ENCODE results near the gene CCDC120. TPM values are rescaled to one million over a fixed set of nuclear protein-coding genes. Genes with fewer than 3 reads are reported as not detected.

Gene CCDC120, protein sequence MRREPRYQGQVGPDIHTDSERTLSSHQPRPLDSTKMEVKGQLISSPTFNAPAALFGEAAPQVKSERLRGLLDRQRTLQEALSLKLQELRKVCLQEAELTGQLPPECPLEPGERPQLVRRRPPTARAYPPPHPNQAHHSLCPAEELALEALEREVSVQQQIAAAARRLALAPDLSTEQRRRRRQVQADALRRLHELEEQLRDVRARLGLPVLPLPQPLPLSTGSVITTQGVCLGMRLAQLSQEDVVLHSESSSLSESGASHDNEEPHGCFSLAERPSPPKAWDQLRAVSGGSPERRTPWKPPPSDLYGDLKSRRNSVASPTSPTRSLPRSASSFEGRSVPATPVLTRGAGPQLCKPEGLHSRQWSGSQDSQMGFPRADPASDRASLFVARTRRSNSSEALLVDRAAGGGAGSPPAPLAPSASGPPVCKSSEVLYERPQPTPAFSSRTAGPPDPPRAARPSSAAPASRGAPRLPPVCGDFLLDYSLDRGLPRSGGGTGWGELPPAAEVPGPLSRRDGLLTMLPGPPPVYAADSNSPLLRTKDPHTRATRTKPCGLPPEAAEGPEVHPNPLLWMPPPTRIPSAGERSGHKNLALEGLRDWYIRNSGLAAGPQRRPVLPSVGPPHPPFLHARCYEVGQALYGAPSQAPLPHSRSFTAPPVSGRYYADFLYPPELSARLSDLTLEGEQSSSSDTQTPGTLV
- total RNA-seq = 0.09 and 0.28 TPM in 2 replicates

DNA sequence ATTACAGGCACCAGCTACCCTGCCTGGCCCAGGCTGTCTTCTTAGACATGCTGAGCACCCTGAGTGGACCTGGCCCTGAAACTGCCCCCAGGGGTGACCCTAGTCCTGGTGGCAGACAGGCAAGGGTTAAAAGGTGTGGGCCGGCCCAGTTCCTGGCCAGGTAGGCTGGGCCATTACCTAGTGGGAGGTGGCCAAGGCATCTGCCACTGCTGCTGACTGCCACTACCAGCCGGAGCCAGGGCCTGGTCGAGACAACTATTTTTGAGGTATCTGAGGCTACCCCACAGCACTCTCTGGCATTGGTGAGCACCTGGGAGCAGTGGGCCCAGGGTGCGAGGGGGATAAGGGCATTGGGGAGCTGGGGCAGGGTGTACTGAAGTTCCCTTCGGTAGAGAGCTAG is at the start of gene CCDC120:
TSS of gene CCDC120 (plus strand) at position 206 of the 400 bp plus-strand sequence. CDS start 3,043 bp downstream, outside the sequence.

DNA sequence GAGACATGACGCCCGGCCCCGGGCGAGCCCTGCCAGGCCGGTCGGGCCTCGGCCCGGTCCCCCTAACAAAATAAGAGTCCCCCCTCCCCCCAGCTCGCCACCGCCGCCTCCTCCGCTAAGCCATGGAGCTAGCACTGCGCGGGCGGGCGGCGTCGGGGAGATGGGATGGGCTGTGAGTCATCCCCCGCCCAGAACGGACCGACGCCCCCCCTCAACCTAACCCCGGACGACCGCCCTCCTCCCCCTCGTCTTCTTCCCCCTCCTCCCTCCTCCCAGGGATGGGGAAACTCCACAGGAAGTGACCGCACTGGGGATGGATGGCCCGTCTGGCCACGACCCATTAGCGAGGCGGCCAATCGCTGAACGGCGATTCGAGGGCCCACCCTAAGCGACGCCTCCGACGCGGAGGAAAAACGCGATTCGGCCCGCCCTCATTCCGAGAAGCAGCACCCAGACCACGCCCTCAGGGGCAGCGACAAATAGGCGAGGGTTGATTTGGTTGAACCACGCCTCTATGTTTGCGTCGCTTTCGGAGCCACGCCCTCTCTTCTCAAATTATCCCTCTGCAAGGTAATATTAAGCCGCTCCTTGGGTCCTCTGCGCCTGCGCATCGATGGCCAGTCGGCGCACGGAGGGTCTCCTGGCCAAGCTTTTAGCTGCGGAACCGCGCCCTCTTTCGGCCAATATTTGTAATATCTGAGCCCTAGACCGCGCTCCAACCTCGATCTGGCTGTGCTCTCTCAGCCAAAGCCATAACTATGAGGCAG is 15.4 kb upstream of the CCDC120 start, which contains the start of gene TFE3:
TSS of gene TFE3 (minus strand) at position 138 of the 767 bp plus-strand sequence. CDS start at position 7, 131 bp downstream.

DNA sequence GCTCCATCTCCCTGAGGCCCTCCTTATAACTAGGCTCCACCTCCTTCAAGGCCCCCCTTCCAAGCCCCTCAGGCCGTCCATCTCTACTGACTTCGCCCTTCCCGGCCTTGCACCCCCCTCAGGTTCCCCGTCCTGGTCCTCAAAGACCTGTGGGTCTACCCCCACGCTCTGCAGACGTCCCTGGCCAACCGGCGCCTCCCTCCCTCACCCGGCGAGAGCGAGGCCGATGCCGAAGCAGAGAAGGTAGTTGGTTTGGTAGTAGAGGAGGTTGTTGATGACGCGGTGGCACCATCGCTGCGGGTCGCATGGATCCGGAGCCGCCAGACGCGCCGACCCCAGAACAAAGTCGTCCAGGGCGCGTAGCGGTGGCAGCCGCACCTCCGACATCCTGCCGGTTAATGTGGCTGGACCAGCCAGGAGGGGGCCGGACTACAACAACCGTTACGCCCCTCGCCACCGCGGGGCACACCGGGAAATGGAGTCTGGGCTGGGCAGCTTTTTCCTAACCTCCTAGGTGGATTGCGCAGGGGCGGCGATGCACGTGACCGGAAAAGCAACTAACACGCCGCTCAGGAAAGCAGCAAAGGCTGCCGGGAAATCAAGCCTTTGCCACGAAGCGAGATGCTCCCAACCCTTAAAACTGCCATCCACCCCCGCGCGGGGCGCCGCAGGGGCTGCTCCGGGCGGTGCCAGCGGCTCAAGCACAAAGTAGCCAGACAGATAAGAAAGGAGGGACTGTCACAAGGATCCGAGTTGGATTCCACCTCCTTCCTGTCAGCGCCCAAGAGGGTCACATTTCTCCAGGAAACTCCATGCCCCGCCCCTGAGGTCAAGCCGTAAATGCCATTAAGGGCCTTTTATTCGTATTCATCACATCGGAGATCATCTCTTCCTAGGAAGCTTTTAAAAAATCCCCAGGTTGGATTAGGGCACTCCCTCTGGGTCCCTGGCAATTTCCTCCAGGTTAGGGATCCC is 15.1 kb downstream of the CCDC120 start, which contains the start of gene PRAF2:
TSS of gene PRAF2 (minus strand) at position 402 of the 975 bp plus-strand sequence. CDS start at position 387, 15 bp downstream.

DNA sequence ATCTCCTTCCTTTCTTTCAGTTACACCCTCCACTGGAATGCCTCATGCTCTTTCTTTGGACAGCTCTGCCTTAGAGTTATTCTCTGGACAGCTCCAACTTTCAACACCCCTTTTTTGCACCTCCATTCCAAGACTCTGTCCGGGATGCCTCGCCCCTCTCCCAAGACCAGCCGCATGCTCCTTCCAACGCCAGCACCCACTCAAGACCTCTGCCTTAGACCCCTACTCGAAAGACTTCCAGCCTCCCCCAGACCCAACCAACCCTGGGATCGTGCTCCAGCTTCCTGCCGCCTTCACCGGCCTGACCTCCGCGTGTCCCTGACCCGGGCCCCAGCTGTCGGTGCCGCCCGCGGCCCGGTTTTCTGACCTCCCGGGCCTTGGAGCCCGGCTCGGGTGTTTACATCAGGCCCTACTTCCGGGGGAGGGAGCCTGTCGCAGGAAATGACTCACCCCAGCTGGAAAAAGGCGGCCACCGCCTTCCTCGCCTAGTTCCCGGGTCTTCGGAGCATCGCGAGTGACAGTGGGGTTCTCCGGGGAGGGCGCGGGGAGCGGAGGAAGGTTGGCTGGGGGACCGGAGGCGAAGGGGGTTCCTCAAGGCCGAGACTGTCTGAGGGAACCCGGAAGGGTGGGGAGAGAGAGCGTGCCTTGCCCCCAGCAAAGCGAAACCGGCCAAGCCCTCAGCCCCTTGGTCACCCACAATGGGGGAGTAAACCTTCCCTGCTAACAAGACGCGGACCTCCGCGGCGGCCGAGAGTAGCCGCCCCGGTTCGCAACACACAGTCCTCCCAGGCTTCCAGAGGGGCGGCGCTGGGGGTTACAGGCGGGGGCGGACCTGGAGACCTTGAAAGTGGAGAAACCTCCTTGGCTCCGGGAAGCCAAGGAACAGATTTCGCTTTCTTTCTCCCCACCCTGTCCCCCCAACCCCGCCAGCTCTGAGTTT is 21.0 kb downstream of the CCDC120 start, which contains the start of gene WDR45:
TSS of gene WDR45 (minus strand) at position 399 of the 940 bp plus-strand sequence. CDS start 1,792 bp downstream, outside the sequence.

Other genes with a start within 250 kb of the CCDC120 start
- gene ERAS, start 232.5 kb upstream of the CCDC120 start, total RNA-seq = not detected in 2 replicates
- gene PCSK1N, start 223.4 kb upstream of the CCDC120 start, total RNA-seq = 0.09 TPM in 1 of 2 replicates, not detected in the other
- gene TIMM17B, start 161.2 kb upstream of the CCDC120 start, total RNA-seq = 23.1 and 28.7 TPM in 2 replicates
- 70.8 and 73.0 TPM in 2 replicates for gene PQBP1, start 161.1 kb upstream of the CCDC120 start, total RNA-seq
- 10.5 and 12.1 TPM in 2 replicates for gene SLC35A2, start 147.4 kb upstream of the CCDC120 start, total RNA-seq
- 1.3 and 2.7 TPM in 2 replicates for gene PIM2, start 140.0 kb upstream of the CCDC120 start, total RNA-seq
- 28.0 and 28.6 TPM in 2 replicates for gene OTUD5, start 101.4 kb upstream of the CCDC120 start, total RNA-seq
- gene KCND1, start 87.2 kb upstream of the CCDC120 start, total RNA-seq = 0.28 and 1.0 TPM in 2 replicates
- 22.6 and 22.8 TPM in 2 replicates for gene GRIPAP1, start 56.7 kb upstream of the CCDC120 start, total RNA-seq
- 23.3 and 24.2 TPM in 2 replicates for gene TFE3, start 15.6 kb upstream of the CCDC120 start, total RNA-seq
- 4.4 and 6.4 TPM in 2 replicates for gene PRAF2, start 15.0 kb downstream of the CCDC120 start, total RNA-seq
- 36.3 and 43.1 TPM in 2 replicates for gene WDR45, start 20.9 kb downstream of the CCDC120 start, total RNA-seq
- 17.8 and 20.6 TPM in 2 replicates for gene GPKOW, start 64.7 kb downstream of the CCDC120 start, total RNA-seq
- gene MAGIX, start 103.8 kb downstream of the CCDC120 start, total RNA-seq = 0.85 and 1.4 TPM in 2 replicates
- 9.1 and 12.1 TPM in 2 replicates for gene PLP2, start 112.9 kb downstream of the CCDC120 start, total RNA-seq
- gene PRICKLE3, start 127.4 kb downstream of the CCDC120 start, total RNA-seq = 4.1 and 6.7 TPM in 2 replicates
- 0.14 and 0.18 TPM in 2 replicates for gene SYP, start 141.2 kb downstream of the CCDC120 start, total RNA-seq
- gene CACNA1F, start 174.3 kb downstream of the CCDC120 start, total RNA-seq = not detected in 2 replicates
- gene CCDC22, start 176.5 kb downstream of the CCDC120 start, total RNA-seq = 6.5 and 7.0 TPM in 2 replicates
- not detected in 2 replicates for gene FOXP3, start 205.7 kb downstream of the CCDC120 start, total RNA-seq
- gene PPP1R3F, start 210.8 kb downstream of the CCDC120 start, total RNA-seq = 5.0 and 14.3 TPM in 2 replicates
- not detected in 2 replicates for gene GAGE10, start 244.6 kb downstream of the CCDC120 start, total RNA-seq